H1 (cell line): ENCODE measurements around the gene L3MBTL4. TPM values are rescaled to one million over a fixed set of nuclear protein-coding genes. Genes with fewer than 3 reads are reported as not detected.

Experiments used
- CBX8 ChIP-seq: fragments of 300-800, 300-1000 bp; sonication (generic); IDR thresholded peaks from 2 replicates; pipeline ENCODE4 v1.7.1; 2016; ENCODE audit warnings: low read depth, low read length, borderline replicate concordance
- RBBP5 ChIP-seq: IDR thresholded peaks from 2 replicates; pipeline ENCODE4 v1.7.1; 2012; ENCODE audit warnings: low read depth, mild to moderate bottlenecking, inconsistent platforms, low read length, moderate library complexity, borderline replicate concordance
- RFX5 ChIP-seq: IDR thresholded peaks from 2 replicates; pipeline ENCODE4 v1.6.1; 2011; ENCODE audit warnings: low read depth, low read length, improper control_type of control experiment, borderline replicate concordance
- SP4 ChIP-seq: IDR thresholded peaks from 2 replicates; pipeline ENCODE4 v1.6.1; 2012; ENCODE audit warnings: low read length, inconsistent platforms
- polyA plus RNA-seq, 7 experiments: library from polyadenylated mRNA; depleted of rRNA in 3 of 7; stranded (reverse) in 5 of 7; unstranded in 2 of 7; fragments of >200 nt in 5 of 7; fragments of 200-250 nt in 2 of 7; gene quantifications; 1 replicate in 5 of 7; 2 replicates in 1 of 7; 4 replicates in 1 of 7; pipeline versions ENCODE4 v1.2.1 to v1.2.3, GENCODE V29; 2011 to 2013; ENCODE audit warnings: missing spikeins in 2 of 7, mixed read lengths in 2 of 7
- total RNA-seq: library from RNA; stranded (reverse); fragmentation: NEBNext Ultra II Directional; extraction: Animal tissue kit (Norgen Biotek cat#: 25700); gene quantifications from 2 replicates; pipeline ENCODE4 v1.2.1, GENCODE V29; 2021

L3MBTL4 gene
- total and polyA plus RNA-seq, 2 of the 8 experiments (the other 6 are each of a cell fraction or from before 2014, with no cell fraction given): 1.0 to 2.1 TPM

DNA sequence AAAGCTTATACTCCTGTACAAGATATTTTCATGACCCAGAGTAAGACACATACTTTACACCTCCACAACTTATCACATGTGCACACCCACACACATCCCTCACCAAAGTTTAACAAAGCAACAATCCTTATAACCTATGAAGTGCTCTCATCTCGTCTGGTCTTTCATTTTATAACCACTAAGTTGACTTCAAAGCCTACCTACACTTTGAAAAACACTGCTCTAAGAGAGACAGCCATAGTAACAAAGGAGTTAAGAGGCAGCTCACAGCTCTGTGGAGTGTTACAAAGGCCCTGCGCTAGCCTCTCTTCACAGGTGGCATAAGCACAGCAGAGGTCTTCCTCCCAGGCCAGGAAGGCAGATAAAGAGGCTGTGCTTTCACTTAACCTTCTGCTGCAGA, 449.7 kb downstream of the L3MBTL4 start (continued):
- TF ChIP-seq RFX5: no peak
- no peak for TF ChIP-seq RBBP5
- no peak for TF ChIP-seq SP4
- TF ChIP-seq CBX8: no peak
